NCI-H2171 treated with DMSO at 0.1 percent for 48 hours (cell line): Measurements from ENCODE around the gene TPRA1.

Experiments used
- DNase-seq: peaks from one replicate; lab custom pipeline; 2025; lab: John Stamatoyannopoulos, UW

Gene TPRA1

GRCh38 chr3:127560051-127560787 is 30.3 kb downstream of the TPRA1 start:
- DNase-seq: peak; percentile 68

GRCh38 chr3:127556565-127556964 is 34.0 kb downstream of the TPRA1 start:
- peak; percentile 21 for DNase-seq

- no peak for DNase-seq
Observed at GRCh38 chr3:127555108-127555507, 35.4 kb downstream of the TPRA1 start.

GRCh38 chr3:127552038-127552437 is 38.5 kb downstream of the TPRA1 start:
- peak; percentile 87 for DNase-seq

GRCh38 chr3:127551178-127551577 is 39.4 kb downstream of the TPRA1 start:
- no peak for DNase-seq

- DNase-seq: no peak
Observed at GRCh38 chr3:127550468-127551157, 39.9 kb downstream of the TPRA1 start.

- no peak for DNase-seq
Observed at GRCh38 chr3:127549826-127550467, 40.6 kb downstream of the TPRA1 start.

GRCh38 chr3:127547761-127548605 is 42.5 kb downstream of the TPRA1 start:
- peak; percentile 63 for DNase-seq

GRCh38 chr3:127546970-127547733 is 43.4 kb downstream of the TPRA1 start:
- no peak for DNase-seq

GRCh38 chr3:127546554-127546953 is 44.0 kb downstream of the TPRA1 start:
- no peak for DNase-seq

GRCh38 chr3:127545711-127546457 is 44.6 kb downstream of the TPRA1 start:
- DNase-seq: no peak

- no peak for DNase-seq
Observed at GRCh38 chr3:127545216-127545615, 45.3 kb downstream of the TPRA1 start.

- DNase-seq: peak; percentile 53
Observed at GRCh38 chr3:127544803-127545201, 45.7 kb downstream of the TPRA1 start.

- DNase-seq: peak; percentile 74
Observed at GRCh38 chr3:127544192-127544802, 46.2 kb downstream of the TPRA1 start.

GRCh38 chr3:127543441-127543840 is 47.1 kb downstream of the TPRA1 start:
- DNase-seq: no peak

GRCh38 chr3:127542441-127542952 is 48.0 kb downstream of the TPRA1 start:
- peak; percentile 50 for DNase-seq

- DNase-seq: no peak
Observed at GRCh38 chr3:127541320-127541719, 49.2 kb downstream of the TPRA1 start.

GRCh38 chr3:127539366-127540060 is 51.0 kb downstream of the TPRA1 start:
- DNase-seq: no peak

GRCh38 chr3:127538569-127538968 is 52.0 kb downstream of the TPRA1 start:
- DNase-seq: no peak
